KOPT-K1 (cell line): ENCODE data around the gene GSG1L2.

Experiments used
- H3K27ac ChIP-seq: fragments of 200-600 bp; sonication (generic); 2 replicates; pipeline ENCODE4 v1.5.1; 2016; ENCODE audit warnings: antibody characterized with exemption, mild to moderate bottlenecking, low read depth, low read length; ENCODE audit not compliant: poor library complexity, severe bottlenecking
- H3K36me3 ChIP-seq: fragments of 200-600 bp; sonication (generic); 2 replicates; pipeline ENCODE4 v1.5.1; 2017; ENCODE audit warnings: antibody characterized with exemption, mild to moderate bottlenecking, low read length, moderate library complexity; ENCODE audit not compliant: insufficient read depth
- H3K9me3 ChIP-seq: fragments of 200-600 bp; sonication (generic); 2 replicates; pipeline ENCODE4 v1.5.1; 2017; ENCODE audit warnings: antibody characterized with exemption, low read length, mild to moderate bottlenecking; ENCODE audit not compliant: insufficient read depth, poor library complexity, severe bottlenecking

GSG1L2 gene

DNA sequence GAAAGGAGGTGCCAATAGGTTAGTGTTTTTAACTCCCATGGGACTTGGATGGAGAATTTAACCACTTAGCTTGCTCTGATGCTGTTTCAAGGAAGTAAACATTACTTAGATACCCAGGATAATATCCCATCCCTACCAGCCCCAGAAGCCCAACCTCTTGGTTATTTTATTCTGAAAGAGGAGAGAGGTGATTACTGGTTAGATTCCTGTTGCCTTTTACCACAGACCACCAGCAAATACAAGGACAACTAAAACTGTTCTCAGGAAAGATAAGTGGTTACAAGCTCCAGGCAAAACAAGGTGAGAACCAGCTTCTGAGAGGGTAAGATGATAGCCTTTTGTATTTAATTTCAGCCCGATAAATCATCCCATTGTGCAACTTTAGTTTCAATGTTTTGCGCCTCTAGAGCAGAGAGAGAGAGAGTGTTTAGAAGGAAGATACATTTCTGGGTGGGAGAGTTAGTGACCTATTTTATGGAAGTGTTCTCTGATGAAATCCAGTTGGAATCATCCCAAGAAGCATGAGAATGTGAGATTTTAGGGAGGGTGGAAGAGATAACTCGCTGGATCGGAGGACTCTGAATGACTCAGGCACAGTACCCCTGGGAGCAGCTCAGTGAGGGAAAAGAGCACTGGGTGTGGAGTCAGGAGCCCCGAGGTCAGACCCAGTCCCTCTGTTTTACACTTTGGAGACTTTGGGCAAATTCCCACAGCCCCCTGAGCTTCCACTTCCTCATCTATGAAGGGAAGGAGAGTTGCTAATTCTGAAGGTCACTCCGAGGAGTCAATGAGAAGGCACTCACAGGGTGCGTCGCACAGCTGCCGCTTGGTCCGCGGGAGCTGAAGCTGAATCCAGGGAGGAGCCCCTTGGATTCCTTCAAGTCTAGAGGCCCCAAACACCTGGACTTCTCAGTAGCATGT lies 15.9 kb upstream of the GSG1L2 start:
- no peak overlapping the region for H3K27ac ChIP-seq
- no peaks in the 10 kb centered on the region for H3K36me3 ChIP-seq
- H3K9me3 ChIP-seq, result no peaks in the 10 kb centered on the region

DNA sequence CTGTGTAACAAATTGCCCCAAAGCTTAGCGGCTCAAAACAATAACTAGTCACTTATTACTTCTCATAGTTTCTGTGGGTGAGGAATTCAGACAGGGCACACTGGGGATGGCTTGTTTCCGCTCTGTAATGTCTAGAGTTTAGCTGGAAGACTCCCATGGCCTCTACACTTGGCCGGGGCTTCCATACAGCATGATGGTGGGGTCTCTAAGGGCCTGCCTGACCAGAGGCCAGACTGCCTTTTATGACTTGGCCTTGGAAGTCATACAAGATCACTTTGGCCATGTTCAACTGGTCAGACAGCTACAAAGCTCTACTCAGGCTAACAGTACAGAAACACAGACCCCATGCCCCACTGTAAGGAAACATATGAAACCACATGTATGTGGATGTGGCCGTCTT lies 12.0 kb upstream of the GSG1L2 start:
- Histone ChIP-seq H3K27ac (no peak overlapping the region), H3K36me3 (no peaks in the 10 kb centered on the region), H3K9me3 (no peaks in the 10 kb centered on the region)

DNA sequence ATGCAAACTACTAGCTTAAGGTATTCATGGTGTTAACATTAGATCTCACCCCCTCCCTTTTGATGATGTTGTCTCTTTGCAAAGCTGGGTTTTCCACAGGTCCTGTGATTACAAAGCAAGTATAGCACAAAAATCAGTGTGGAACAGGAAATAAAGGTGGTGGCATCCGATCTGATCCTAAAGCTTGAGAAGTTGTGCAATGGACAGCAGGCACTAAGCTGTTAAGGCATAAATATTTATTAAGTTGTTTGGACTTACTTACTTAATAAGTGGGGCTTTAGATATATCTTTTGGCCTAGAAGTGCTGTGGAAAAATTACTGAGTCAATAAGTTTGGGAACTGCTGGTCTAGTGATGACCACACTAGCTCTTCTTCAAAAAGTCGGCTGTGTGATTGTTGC lies 8.8 kb upstream of the GSG1L2 start:
- Histone ChIP-seq H3K36me3 (no peaks in the 10 kb centered on the region), H3K27ac (no peak overlapping the region), H3K9me3 (no peaks in the 10 kb centered on the region)

DNA sequence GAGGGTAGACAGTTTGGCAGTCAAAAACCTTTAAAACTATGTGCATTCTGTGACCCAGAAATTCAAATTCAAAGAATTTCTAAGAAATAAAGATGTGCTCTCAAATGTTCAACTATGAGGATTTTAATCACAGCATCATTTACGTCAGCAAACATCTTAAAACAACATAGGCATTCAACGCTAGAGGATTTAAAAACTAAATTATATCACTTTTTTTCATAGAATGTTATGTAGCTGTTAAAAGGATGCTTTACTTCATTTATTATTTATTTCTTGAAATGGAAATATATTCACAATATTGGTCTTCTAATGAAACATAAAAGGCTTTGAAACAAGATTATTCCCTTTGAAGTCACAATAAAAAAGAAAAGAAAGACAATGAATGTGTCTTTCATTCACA lies 7.5 kb upstream of the GSG1L2 start:
- no peak overlapping the region for H3K27ac ChIP-seq
- no peaks in the 10 kb centered on the region for H3K9me3 ChIP-seq
- no peaks in the 10 kb centered on the region for H3K36me3 ChIP-seq

DNA sequence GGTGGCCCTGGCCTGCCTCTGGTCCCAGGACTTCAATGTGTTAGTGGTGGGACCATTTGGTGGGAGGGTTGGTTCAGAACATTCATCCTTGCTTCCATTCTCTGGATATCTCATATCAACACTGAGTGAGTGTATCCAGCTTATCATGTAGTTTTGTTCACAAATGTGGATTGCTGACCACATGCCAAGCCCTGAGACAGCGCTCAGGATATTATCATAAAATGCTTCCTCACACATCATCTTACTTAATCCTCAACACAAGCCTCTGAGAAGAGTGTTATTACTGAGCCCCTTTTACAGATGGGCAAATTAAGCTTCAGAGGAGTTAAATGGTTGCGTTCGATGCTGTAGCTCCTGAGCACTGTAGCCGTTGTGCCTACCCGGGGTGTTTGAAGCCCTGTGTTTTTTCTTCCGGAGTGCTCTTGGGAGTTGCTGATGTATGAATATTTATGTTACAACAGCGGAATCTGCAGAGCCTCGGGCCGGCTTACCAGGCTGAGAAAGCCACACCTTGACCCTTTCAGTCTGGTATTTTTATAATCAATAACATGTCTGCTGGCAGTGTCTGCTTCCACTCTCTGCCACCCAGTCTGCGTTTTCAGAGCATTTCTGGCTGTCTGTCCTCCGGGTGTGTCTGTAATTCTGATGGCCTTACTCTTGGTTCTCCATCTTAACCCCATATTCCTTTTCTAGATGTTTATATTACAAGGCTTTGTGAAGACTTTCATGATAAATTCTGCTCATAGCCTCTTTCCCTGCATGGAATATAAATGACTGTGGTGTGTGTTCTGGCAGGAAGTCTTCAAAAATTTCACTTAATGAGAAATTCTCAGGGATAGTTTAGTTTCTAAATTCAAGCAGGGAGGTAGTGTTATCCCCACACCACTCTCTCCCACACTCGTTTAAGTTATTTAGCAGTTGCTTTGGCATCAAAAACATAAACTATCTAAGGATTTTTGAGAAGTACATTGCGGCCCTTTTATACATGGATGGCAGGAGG lies 6.7 kb upstream of the GSG1L2 start:
- Histone ChIP-seq H3K9me3 (no peaks in the 10 kb centered on the region), H3K36me3 (no peaks in the 10 kb centered on the region), H3K27ac (no peak overlapping the region)

DNA sequence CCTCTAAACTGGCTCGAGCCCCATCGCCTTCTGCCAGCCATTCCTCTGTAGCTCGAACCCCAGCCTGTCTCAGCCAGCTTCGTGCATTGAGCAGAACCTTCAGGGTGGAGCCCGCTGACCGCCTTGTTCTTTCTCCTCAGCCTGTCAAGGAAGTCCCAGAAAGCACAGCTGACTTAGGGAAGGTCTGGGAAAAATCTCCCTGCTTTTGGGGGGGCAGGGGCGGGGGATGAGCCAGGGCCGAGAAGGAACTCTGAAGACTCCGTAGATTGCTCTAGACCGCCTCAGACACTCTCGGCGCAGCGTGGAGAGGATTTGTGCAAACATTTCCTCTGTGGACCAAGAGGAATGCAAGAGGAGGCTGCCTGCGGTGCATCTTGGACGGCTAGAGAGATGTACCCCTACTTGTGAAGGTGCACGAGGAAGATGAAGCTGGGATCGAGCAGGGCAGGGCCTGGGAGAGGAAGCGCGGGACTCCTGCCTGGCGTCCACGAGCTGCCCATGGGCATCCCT lies 3.8 kb upstream of the GSG1L2 start, which contains the start of gene GLP2R:
GLP2R (plus strand) TSS at position 284 of the 510 bp plus-strand sequence; CDS start at position 424, 140 bp downstream.
- H3K36me3 ChIP-seq, result no peaks in the 10 kb centered on the region
- no peaks in the 10 kb centered on the region for H3K9me3 ChIP-seq
- no peak within 1 kb of the TSS for H3K27ac ChIP-seq

DNA sequence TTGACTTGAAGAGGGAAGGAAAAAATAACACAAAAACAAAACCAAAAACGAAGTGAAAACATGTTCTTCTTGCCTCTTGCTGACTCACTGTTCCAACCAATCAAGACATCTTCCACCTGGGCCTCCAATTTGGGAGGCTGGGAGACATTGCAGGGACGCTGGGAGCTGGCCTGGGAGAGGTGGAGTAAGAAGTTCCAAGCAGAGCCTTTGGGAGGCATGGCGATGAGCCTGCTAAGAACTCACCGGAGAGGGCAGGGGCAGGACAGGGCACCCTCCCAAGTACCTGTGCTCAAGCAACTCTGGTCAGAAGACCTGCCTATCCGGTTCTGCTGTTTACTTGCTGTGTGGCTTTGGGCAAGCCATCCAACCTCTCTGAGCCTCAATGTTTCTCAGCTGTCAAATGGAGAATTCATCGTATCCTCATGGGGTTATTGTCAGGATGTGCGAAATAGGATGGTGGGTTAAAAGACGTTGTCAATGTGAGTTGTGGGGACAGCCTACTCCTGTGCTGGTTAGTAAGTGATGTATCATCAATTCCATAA lies 3.0 kb upstream of the GSG1L2 start:
- Histone ChIP-seq H3K9me3 (no peaks in the 10 kb centered on the region), H3K36me3 (no peaks in the 10 kb centered on the region), H3K27ac (no peak overlapping the region)

DNA sequence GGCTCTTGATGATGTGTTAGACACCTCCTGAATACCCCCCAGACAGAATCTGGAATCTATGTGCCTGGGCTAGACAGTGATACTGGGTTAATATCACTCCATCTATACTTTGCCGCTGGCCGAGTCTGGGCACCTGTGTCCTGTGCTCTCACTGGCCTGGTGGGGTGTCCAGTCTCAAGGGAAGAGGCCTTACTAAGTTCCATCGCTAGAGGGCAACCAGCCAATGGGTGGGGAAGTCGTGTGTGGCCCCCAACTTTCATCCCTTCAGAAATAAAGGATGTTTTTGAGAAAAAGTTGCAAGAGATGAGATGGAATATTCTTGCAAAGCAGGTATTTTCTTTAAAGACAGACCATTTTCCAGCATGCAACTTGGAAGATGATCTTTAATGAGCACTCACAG lies 2.2 kb upstream of the GSG1L2 start:
- H3K9me3 ChIP-seq, result no peaks in the 10 kb centered on the region
- H3K36me3 ChIP-seq, result no peaks in the 10 kb centered on the region

DNA sequence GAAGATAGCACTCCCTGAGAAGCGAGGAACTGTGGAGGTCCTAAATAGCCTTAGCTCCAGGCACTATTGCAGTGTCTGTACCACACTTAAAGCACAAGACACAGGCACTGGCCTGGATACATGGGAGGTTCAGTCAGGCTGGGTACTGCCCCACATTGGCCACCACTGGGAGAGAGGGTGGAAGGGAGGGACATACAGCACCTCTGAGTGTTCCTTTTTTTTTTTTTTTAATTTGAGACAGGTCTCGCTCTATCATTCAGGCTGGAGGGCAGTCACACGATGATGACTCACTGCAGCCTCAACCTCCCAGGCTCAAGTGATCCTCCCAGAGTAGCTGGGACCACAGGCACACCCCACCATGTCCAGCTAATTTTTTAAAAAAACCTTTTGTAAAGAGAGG lies 1.4 kb downstream of the GSG1L2 start:
- H3K9me3 ChIP-seq, result no peaks in the 10 kb centered on the region
- no peak overlapping the region for H3K27ac ChIP-seq

More for the DNA sequence above, 2.2 kb upstream of the GSG1L2 start:
- no peak overlapping the region for H3K27ac ChIP-seq

DNA sequence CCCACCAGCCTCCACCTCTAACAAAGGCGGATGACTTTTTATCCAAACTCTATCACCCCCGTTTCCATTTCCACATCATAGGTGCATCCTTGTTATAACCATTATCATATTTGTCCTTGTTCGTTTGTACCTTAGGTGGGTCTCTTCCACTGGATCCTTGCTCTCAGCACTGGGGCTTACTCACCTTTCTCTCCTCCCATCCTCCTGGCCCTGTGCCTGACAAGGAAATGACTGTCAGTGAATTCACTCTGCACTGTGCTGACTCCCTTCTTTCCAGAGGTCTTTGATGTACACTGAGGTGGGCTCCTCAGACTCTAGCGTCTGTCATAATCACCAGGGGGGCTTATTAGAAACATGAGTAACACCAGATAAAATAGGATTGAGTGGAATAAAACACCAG lies 3.1 kb downstream of the GSG1L2 start:
- Histone ChIP-seq H3K27ac (no peak overlapping the region), H3K36me3 (no peaks in the 10 kb centered on the region)

More for the DNA sequence above, 1.4 kb downstream of the GSG1L2 start:
- no peaks in the 10 kb centered on the region for H3K36me3 ChIP-seq

DNA sequence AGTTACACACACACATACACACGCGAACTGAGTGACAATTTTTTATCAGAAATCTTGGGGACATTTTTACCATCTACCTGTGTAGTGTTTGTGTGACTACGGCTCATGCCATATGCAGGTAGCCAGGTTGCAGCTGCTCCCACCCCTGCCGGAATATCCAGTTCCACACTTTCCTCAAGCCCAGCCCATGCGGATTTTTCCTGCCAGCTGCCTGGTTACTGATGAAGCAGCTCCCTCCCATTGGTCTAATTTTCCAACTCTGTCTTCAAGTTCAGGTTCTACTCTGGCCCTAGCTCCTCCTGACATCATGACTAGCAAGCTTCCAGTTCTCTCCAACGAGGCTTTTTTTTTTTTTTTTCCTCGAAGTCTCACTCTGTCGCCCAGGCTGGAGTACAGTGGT lies 4.8 kb downstream of the GSG1L2 start:
- Histone ChIP-seq H3K27ac (no peak overlapping the region), H3K9me3 (no peaks in the 10 kb centered on the region), H3K36me3 (no peaks in the 10 kb centered on the region)

More for the DNA sequence above, 3.1 kb downstream of the GSG1L2 start:
- no peaks in the 10 kb centered on the region for H3K9me3 ChIP-seq

DNA sequence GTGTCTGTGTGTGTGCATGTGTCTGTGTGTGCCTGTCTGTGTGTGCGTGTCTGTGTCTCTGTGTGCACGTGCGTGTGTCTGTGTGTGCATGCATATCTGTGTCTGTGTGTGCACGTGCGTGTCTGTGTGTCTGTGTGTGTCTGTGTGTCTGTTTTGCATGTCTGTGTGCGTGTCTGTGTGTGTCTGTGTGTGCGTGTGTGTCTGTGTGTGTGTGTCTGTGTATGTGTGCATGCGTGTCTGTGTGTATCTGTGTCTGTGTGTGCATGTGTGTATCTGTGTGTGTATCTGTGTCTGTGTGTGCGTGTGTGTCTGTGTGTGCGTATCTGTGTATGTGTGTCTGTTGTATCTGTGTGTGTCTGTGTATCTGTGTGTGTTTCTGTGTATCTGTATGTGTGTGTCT lies 5.4 kb downstream of the GSG1L2 start:
- H3K27ac ChIP-seq, result no peak overlapping the region
- no peaks in the 10 kb centered on the region for H3K9me3 ChIP-seq
- no peaks in the 10 kb centered on the region for H3K36me3 ChIP-seq

DNA sequence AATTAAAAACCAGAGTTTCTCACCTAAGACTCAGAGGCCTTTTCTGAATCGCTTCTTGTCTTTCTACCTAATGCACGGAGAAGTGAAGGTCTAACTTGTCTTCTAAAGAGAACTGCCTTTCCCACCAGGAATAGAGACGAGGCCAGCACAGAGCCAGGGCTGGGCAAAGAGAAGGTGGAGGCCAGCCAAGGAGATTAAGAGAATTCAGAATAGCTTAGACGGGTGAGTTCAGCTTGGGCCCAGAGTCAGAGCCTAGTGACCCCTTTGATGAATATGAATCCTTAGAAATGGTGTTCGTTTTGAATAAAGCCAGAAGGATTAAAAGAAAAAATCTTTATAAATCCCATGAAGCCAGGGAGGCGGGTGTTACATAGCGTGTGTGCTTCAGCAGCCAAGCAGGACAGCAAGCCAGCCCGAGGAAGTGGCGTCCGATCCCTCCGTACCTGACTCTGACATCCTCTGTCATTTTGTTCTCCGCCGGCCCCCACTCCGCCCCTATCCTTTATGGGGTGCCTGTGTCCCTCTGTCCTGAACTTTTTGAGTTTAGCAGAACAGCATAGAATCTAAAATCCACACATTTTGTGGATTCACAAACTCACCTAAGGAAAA lies 7.4 kb downstream of the GSG1L2 start:
- H3K27ac ChIP-seq, result no peak overlapping the region
- H3K36me3 ChIP-seq, result no peaks in the 10 kb centered on the region
- no peaks in the 10 kb centered on the region for H3K9me3 ChIP-seq

DNA sequence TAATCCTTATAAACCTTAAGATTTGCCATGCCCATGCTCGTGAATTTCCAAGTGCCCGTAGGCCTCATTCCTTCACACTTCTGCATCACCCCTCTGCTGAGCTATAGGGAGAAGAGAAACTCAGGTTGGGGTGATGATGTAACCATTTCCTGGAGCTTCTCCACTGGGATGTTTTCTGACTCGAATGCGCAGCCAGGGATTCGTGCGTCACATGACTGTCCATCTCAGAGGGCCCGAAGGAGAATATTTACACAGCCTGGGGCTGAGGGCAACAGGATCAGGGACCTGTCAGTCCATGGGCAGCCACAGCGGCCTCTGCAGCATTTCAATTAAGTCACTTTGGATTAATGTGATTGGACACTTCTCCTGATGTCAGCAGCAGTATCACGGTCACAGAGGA lies 8.7 kb downstream of the GSG1L2 start:
- Histone ChIP-seq H3K27ac (no peak overlapping the region), H3K9me3 (no peaks in the 10 kb centered on the region), H3K36me3 (no peaks in the 10 kb centered on the region)
